ENCODE data around the gene ADAMTS4.

ADAMTS4 gene

DNA sequence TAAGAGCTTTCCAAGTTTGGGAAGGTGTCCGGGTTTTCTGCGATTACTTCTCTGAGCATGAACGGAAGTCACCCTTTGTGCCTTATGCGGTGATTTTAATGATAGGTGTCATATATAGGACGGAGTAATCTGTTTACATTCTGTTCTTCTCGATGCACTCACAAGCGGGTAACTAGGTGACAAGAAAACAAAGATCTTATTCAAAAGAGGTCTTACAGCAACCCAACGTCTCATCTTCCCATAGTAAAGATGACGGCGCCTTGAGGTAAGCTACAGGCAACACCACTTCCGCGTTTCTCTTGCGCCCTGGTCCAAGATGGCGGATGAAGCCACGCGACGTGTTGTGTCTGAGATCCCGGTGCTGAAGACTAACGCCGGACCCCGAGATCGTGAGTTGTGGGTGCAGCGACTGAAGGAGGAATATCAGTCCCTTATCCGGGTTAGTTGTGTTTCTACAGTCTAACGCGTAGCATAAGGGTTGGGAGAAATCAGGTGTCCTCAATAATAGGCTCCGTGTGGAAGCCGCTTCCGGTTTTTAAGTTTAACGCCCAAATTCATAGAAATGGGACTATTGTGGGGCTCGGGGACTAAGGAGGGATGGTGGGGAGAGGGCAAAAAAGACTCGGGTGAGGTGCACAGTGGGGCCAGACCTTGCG, 45.0 kb downstream of the ADAMTS4 start, which contains the start of gene UFC1:
UFC1 (plus strand) TSS at position 297 of the 656 bp plus-strand sequence; CDS start at position 317, 20 bp downstream.
- DNase-seq (ENCODE audit: low spot score), result peak; percentile 90

GRCh38 chr1:161153176-161153575, 45.7 kb downstream of the ADAMTS4 start:
- no peak for DNase-seq (ENCODE audit: low spot score)

DNA sequence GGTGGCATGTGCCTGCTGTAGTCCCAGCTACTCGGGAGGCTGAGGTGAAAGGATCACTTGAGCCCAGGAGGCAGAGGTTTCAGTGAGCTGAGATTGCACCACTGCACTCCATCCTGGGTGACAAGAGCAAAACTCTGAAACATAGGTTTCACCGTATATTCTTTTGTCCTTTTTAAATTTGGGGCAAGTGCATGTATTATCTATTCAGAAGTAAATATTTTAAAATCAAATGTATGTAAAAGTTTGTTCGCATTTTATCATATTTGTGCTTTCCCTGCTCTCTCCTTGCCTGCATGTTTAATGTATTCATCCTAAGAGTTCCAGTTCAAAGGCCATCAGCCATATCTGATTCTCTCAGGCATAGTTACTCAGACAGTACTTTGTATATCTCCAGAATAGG, 53.0 kb downstream of the ADAMTS4 start:
- no peak for DNase-seq (ENCODE audit: low spot score)

- no peak for DNase-seq (ENCODE audit: low spot score)
Measured at GRCh38 chr1:161140755-161141400, 58.0 kb downstream of the ADAMTS4 start.

DNA sequence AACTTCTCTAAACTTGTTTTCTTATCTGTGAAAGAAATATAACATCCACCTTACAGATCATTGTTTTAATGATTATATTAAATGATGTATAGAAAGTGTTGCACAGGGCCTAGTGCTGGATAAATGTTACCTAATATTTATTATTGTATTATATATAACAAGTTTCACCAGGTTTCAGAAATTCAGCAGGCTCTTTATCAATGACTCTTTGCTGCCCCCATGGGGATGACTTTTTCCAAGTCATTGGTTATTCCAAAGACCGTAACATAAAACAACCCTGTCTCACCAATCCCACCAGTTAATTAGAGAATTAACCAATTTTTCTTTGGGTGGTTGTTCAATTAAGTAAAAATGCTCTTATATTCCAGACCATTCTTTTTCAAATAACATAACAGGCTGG, 59.1 kb downstream of the ADAMTS4 start:
- DNase-seq (ENCODE audit: low spot score), result peak; percentile 56

DNA sequence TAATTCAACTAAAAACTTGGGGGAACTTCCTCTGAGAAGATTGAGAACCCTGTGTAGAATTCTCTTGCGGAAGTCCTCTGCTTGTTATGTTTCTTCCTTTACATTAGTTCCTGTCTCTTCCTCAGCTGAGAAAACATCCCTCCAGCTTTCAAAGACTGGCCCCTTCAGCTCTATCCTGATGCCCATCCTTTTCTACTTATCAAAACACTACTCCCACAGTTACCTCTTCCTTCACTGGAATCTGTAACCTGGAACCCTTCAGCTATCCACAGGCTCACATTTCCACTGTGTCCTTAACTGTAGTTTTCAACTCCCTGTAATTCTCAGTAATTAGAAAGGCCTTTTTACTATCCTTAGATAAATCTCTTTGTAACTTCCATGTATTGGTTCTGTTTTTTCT, 60.4 kb downstream of the ADAMTS4 start:
- DNase-seq (ENCODE audit: low spot score), result no peak

- DNase-seq (ENCODE audit: low spot score), result no peak
Measured at GRCh38 chr1:161137881-161138280, 61.0 kb downstream of the ADAMTS4 start.

Data from kidney capillary endothelial cell (primary cell).